ENCODE measurements around the gene UFC1. TPM values are rescaled to one million over a fixed set of nuclear protein-coding genes. Genes with fewer than 3 reads are reported as not detected.

Gene UFC1
- total and polyA plus RNA-seq, 2 experiments from 2014 or later, result 86.2 to 89.6 TPM

DNA sequence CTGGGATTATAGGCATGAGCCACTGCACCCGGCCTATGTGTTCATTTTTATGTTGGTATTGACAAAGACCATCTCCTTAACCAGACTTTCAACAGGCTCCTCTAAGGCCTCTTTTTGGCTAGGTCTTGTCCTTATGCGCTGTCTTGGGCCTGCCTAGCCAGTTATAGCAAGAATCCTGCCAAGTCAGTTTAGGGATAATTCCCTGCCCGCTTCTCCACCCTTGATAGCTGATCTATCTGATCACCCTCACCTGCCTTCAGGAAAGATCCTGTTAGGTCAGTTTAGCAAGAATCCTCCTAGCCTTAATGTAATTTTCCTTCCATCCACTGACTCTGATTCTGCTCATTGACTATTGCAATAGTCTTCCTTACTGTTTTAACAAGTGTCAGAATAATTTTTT is 25.9 kb downstream of the UFC1 start:
- H2AFZ ChIP-seq, result no peak overlapping the region
- H3K36me3 ChIP-seq (ENCODE audit: low read depth), result no peaks in the 10 kb centered on the region
- no peak overlapping the region for H3K9ac ChIP-seq
- no peaks in the 10 kb centered on the region for H3K9me2 ChIP-seq (ENCODE audit: insufficient read depth)
- WGBS, 2 experiments (ENCODE audit: low coverage in 1 of 2, low lambda C conversion rate in 2 of 2, missing lambda C conversion rate in 2 of 2), result 85 to 94% methylated on average over 3 of the region's 3 CpGs
- H3F3A ChIP-seq (ENCODE audit: insufficient read depth), result peaks cover 21% of the 10 kb centered on the region; the same call in 1 of the 2 replicates
- TF ChIP-seq EZH2 (IDR thresholded peaks at IDR 0.05; ENCODE audit: insufficient read depth, poor library complexity, severe bottlenecking), result no peak
- TF ChIP-seq EZH2phosphoT487 (IDR thresholded peaks at IDR 0.05; ENCODE audit: insufficient read depth, low read depth), result no peak
- in situ Hi-C loops (cut with MboI), result no loop called here
- peaks cover 15% of the 10 kb centered on the region for H3K4me1 ChIP-seq (ENCODE audit: insufficient read depth)
- DNase-seq, result no peak
- no peaks in the 10 kb centered on the region for H4K20me1 ChIP-seq (ENCODE audit: insufficient read depth)
- H3K4me3 ChIP-seq, result no peak overlapping the region
- H3K9me3 ChIP-seq (ENCODE audit: low read depth), result no peaks in the 10 kb centered on the region
- H3K4me2 ChIP-seq (ENCODE audit: unreplicated experiment), result no peak overlapping the region
- no peaks in the 10 kb centered on the region for H3K27me3 ChIP-seq (replicated peaks; ENCODE audit: insufficient read depth)
- H3K27ac ChIP-seq, result no peak overlapping the region
- H3K79me2 ChIP-seq (ENCODE audit: insufficient read depth), result peaks cover 17% of the 10 kb centered on the region

DNA sequence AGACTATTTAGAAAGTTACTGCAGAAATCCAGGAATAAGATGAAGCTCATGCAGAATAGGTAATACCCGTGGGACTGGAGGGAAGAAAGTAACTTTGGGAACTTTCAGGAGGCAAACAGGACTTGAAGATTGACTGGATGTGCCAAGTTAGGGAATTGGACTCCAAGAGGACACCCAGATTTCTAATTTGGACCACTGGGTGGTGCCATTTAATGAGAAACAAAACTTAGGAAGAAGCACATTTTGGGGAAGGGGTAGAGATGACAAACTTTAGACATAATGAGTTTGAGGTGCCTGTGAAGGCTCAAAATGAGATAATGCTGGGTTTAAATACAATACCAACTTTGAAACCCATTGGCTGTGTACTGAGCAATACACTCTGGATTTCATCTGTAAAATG is 26.9 kb downstream of the UFC1 start:
- Histone ChIP-seq H3K27ac (no peak overlapping the region), H3K36me3 (ENCODE audit: low read depth) (no peaks in the 10 kb centered on the region), H3K9ac (no peak overlapping the region), H3K4me1 (ENCODE audit: insufficient read depth) (peaks cover 22% of the 10 kb centered on the region), H2AFZ (no peak overlapping the region), H3K4me3 (no peak overlapping the region), H3K9me3 (ENCODE audit: low read depth) (no peaks in the 10 kb centered on the region), H3K79me2 (ENCODE audit: insufficient read depth) (peaks cover 17% of the 10 kb centered on the region), H3K27me3 (replicated peaks; ENCODE audit: insufficient read depth) (no peaks in the 10 kb centered on the region), H4K20me1 (ENCODE audit: insufficient read depth) (no peaks in the 10 kb centered on the region), H3F3A (ENCODE audit: insufficient read depth) (peaks cover 21% of the 10 kb centered on the region; the same call in 1 of the 2 replicates), H3K9me2 (ENCODE audit: insufficient read depth) (no peaks in the 10 kb centered on the region), H3K4me2 (ENCODE audit: unreplicated experiment) (no peak overlapping the region)
- DNase-seq, result peak; percentile 47
- no peak for TF ChIP-seq EZH2 (IDR thresholded peaks at IDR 0.05; ENCODE audit: insufficient read depth, poor library complexity, severe bottlenecking)
- TF ChIP-seq EZH2phosphoT487 (IDR thresholded peaks at IDR 0.05; ENCODE audit: insufficient read depth, low read depth), result no peak
- in situ Hi-C loops (cut with MboI), result no loop called here
- WGBS, 2 experiments (ENCODE audit: low coverage in 1 of 2, low lambda C conversion rate in 2 of 2, missing lambda C conversion rate in 2 of 2), result 13 to 29% methylated on average over 1 of the region's 1 CpG

DNA sequence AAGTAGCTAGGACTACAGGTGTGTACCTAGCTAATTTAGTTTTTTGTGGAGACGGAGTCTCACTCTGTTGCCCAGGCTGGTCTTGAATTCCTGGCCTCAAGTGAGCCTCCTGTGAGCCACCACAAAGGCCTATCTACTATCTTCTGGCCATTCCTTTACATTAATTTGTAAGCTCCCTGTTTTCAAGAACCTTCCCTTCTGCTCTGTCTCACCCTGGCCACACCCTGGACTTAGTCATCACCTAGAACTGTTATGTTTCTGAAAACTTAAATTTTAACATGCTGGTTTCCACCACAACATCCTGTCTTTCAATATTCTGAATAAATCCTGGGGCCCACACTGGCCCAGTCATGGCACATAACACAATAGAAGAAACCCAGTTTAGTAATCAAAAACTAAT is 28.4 kb downstream of the UFC1 start:
- peak; percentile 84 for DNase-seq
- Histone ChIP-seq H3K9ac (peak overlapping the region; percentile 56), H4K20me1 (ENCODE audit: insufficient read depth) (no peaks in the 10 kb centered on the region), H3K4me2 (ENCODE audit: unreplicated experiment) (peak overlapping the region; percentile 71), H3K27me3 (replicated peaks; ENCODE audit: insufficient read depth) (no peaks in the 10 kb centered on the region), H2AFZ (peak overlapping the region; percentile 38), H3K4me3 (peak overlapping the region; percentile 13), H3K9me2 (ENCODE audit: insufficient read depth) (no peaks in the 10 kb centered on the region), H3K4me1 (ENCODE audit: insufficient read depth) (peaks cover 26% of the 10 kb centered on the region), H3K79me2 (ENCODE audit: insufficient read depth) (peaks cover 1% of the 10 kb centered on the region), H3K27ac (peak overlapping the region; percentile 85), H3F3A (ENCODE audit: insufficient read depth) (peaks cover 18% of the 10 kb centered on the region; the same call in 1 of the 2 replicates), H3K9me3 (ENCODE audit: low read depth) (no peaks in the 10 kb centered on the region), H3K36me3 (ENCODE audit: low read depth) (no peaks in the 10 kb centered on the region)
- TF ChIP-seq EZH2phosphoT487 (IDR thresholded peaks at IDR 0.05; ENCODE audit: insufficient read depth, low read depth) (no peak), EZH2 (IDR thresholded peaks at IDR 0.05; ENCODE audit: insufficient read depth, poor library complexity, severe bottlenecking) (no peak)
- in situ Hi-C loops (cut with MboI), result no loop called here
- WGBS, 2 experiments (ENCODE audit: low coverage in 1 of 2, low lambda C conversion rate in 2 of 2, missing lambda C conversion rate in 2 of 2), result 87 to 91% methylated on average over 1 of the region's 1 CpG

DNA sequence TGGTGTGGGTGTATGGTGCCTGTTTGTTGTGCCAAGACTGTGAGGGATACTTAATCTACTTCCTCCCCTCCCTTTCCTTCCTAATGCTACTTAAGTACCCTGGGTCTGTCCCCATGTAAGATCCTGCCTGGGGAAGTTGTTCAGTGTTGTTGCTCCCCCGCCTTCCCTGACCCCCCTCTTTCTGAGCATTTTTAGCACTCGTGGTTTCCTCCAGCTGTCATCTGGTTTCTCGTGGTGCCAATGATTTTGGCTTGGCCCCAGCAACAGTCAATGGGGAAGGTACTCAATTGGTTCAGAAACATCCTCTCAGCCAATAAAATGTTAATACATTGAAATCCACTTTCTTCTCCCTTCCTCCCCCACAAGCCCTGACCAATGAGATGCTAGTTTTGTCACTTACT is 31.5 kb downstream of the UFC1 start:
- Histone ChIP-seq H3F3A (ENCODE audit: insufficient read depth) (peaks cover 32% of the 10 kb centered on the region), H3K4me2 (ENCODE audit: unreplicated experiment) (peak overlapping the region; percentile 11), H3K79me2 (ENCODE audit: insufficient read depth) (no peaks in the 10 kb centered on the region), H2AFZ (peak overlapping the region; percentile 54), H3K9me3 (ENCODE audit: low read depth) (no peaks in the 10 kb centered on the region), H3K9me2 (ENCODE audit: insufficient read depth) (no peaks in the 10 kb centered on the region), H3K9ac (no peak overlapping the region), H3K4me3 (no peak overlapping the region), H4K20me1 (ENCODE audit: insufficient read depth) (no peaks in the 10 kb centered on the region), H3K4me1 (ENCODE audit: insufficient read depth) (peaks cover 43% of the 10 kb centered on the region), H3K27ac (peak overlapping the region; percentile 49), H3K36me3 (ENCODE audit: low read depth) (no peaks in the 10 kb centered on the region), H3K27me3 (replicated peaks; ENCODE audit: insufficient read depth) (no peaks in the 10 kb centered on the region)
- DNase-seq, result peak; percentile 61
- 0 to 3% methylated on average over 3 of the region's 3 CpGs for WGBS, 2 experiments (ENCODE audit: low coverage in 1 of 2, low lambda C conversion rate in 2 of 2, missing lambda C conversion rate in 2 of 2)
- in situ Hi-C loops (cut with MboI), result no loop called here
- no peak for TF ChIP-seq EZH2phosphoT487 (IDR thresholded peaks at IDR 0.05; ENCODE audit: insufficient read depth, low read depth)
- TF ChIP-seq EZH2 (IDR thresholded peaks at IDR 0.05; ENCODE audit: insufficient read depth, poor library complexity, severe bottlenecking), result no peak
